Gastrocnemius medialis (tissue), 4 donors: Measurements from ENCODE around the gene C10orf71. TPM values are rescaled to one million over a fixed set of nuclear protein-coding genes. Genes with fewer than 3 reads are reported as not detected.

Experiments
- ATAC-seq, 2 donors: fragments of 150-250 bp; one replicate each; pipeline ENCODE4 v1.9.1; 2016
- DNase-seq, 2 donors: peaks; one replicate each; pipeline ENCODE4 v3.0.0-alpha.2; 2019
- H3K27ac ChIP-seq, 4 donors: fragments of 200-600 bp; sonication (generic); 1 replicate in 1 of 4; 2 replicates in 3 of 4; pipeline ENCODE4 v1.5.1; 2016 to 2018; ENCODE audit warnings: mild to moderate bottlenecking in 2 of 4, moderate library complexity in 1 of 4
- H3K27me3 ChIP-seq, 3 donors: fragments of 200-600 bp; sonication (generic) in 2 of 3; 1 replicate in 1 of 3; 2 replicates in 2 of 3; pipeline versions ENCODE4 v1.5.1 to v1.6.0; 2016 to 2019; ENCODE audit warnings: mild to moderate bottlenecking in 1 of 3, moderate library complexity in 1 of 3
- H3K36me3 ChIP-seq, 2 donors: fragments of 200-600 bp; sonication (generic) in 1 of 2; one replicate each; pipeline ENCODE4 v1.5.1; 2017 to 2018
- H3K4me1 ChIP-seq, 2 donors: fragments of 200-600 bp; sonication (generic) in 1 of 2; one replicate each; pipeline ENCODE4 v1.5.1; 2016 to 2017; ENCODE audit warnings: mild to moderate bottlenecking in 2 of 2
- H3K4me3 ChIP-seq, 4 donors: fragments of 200-600 bp; sonication (generic) in 3 of 4; 1 replicate in 1 of 4; 2 replicates in 3 of 4; pipeline ENCODE4 v1.5.1; 2016 to 2019; ENCODE audit warnings: mild to moderate bottlenecking in 2 of 4
- H3K9me3 ChIP-seq, 3 donors: fragments of 200-600 bp; sonication (generic) in 2 of 3; 1 replicate in 1 of 3; 2 replicates in 2 of 3; pipeline ENCODE4 v1.5.1; 2016 to 2019
- POLR2A ChIP-seq, 2 donors: fragments of 450-650 bp; IDR thresholded peaks; one replicate each; pipeline ENCODE4 v1.6.1; 2017; ENCODE audit warnings: antibody characterized with exemption in 2 of 2, mild to moderate bottlenecking in 2 of 2, moderate library complexity in 2 of 2
- in situ Hi-C, 4 donors: fragments of 200-750 bp; cut with MboI; loops; one replicate each; pipeline versions ENCODE4 v1.15.0 to v1.8.0; 2017; ENCODE audit warnings: low sequenced_read_pairs in 4 of 4
- intact Hi-C: fragments of 100-400 bp; cut with DNase I; formaldehyde crosslinking; loops from one replicate; pipeline ENCODE4 v1.15.1; 2023; ENCODE audit warnings: low total_unique reads
- total RNA-seq, 4 donors: library from RNA; depleted of rRNA; stranded (reverse); fragments of >200 nt; gene quantifications; one replicate each; pipeline versions ENCODE4 v1.1.0 to v1.2.3, GENCODE V29; 2016
- TF ChIP-seq, protein P1 (sequence below), 5 experiments: fragments of 450-650 bp in 3 of 5; fragments of 200-600 bp in 2 of 5; sonication (generic) in 2 of 5; IDR thresholded peaks in 4 of 5; conservative IDR thresholded peaks in 1 of 5; 1 replicate in 4 of 5; 2 replicates in 1 of 5; pipeline ENCODE4 v1.5.1; 2016 to 2019; ENCODE audit warnings: antibody characterized with exemption in 5 of 5, mild to moderate bottlenecking in 3 of 5, moderate library complexity in 3 of 5

Gene C10orf71
- total RNA-seq, 4 donors from 2014 or later, result 26.5 to 208 (median 69.6) TPM

DNA sequence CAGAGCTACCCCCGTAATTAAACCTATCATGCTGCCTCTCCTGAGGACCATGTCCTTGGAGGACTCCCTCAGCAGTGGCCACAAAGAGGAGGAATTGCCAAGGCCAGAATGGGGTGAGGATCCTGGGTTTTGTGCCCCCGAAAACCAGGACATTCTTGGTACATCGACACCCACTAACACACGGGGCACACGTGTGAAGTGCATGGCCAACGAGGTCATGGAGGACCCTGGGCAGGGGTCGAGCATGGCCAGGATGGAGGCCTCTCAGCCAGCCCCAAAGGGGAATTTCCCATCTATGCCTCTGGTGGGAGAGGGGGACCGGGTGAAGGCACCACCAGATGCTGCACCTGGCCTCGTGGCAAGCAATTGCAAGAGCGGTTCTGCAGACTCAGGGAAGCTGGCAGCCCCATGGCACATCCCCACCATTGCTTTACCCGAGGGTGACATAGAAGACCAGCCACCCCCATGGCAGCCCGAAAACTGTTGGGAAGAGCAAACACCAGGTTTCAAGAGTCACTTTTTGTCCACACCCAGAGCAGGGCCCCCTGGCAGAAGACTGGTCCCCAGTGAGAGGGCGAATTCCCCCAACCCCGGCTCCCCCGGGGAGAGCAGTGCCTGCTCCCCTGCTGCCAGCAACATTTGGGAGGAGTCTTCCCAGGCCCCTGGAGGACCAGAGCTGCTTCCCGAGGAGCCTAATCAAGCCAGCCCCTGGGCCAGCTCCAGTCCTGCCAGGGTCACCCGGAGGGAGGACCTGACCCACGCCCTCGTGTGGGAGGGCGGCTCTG lies 26.4 kb downstream of the C10orf71 start:
- Histone ChIP-seq H3K36me3 (peaks cover 0 to 41% of the 10 kb centered on the region in 2 donors), H3K27ac (peak overlapping the region in 1 of 4 donors; percentile 47), H3K9me3 (no peaks in the 10 kb centered on the region), H3K4me1 (peaks cover 7 to 10% of the 10 kb centered on the region in 2 donors), H3K4me3 (no peak overlapping the region), H3K27me3 (no peaks in the 10 kb centered on the region)
- ATAC-seq, result no peak
- no peak for TF ChIP-seq POLR2A (IDR thresholded peaks at IDR 0.05)
- TF ChIP-seq, protein P1, sequence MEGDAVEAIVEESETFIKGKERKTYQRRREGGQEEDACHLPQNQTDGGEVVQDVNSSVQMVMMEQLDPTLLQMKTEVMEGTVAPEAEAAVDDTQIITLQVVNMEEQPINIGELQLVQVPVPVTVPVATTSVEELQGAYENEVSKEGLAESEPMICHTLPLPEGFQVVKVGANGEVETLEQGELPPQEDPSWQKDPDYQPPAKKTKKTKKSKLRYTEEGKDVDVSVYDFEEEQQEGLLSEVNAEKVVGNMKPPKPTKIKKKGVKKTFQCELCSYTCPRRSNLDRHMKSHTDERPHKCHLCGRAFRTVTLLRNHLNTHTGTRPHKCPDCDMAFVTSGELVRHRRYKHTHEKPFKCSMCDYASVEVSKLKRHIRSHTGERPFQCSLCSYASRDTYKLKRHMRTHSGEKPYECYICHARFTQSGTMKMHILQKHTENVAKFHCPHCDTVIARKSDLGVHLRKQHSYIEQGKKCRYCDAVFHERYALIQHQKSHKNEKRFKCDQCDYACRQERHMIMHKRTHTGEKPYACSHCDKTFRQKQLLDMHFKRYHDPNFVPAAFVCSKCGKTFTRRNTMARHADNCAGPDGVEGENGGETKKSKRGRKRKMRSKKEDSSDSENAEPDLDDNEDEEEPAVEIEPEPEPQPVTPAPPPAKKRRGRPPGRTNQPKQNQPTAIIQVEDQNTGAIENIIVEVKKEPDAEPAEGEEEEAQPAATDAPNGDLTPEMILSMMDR (IDR thresholded peaks at IDR 0.05 in 4 of 5, conservative IDR thresholded peaks at IDR 0.05 in 1 of 5), result no peak
- intact Hi-C loops (no loop called here), in situ Hi-C loops (no loop called here)
- no peak for DNase-seq

DNA sequence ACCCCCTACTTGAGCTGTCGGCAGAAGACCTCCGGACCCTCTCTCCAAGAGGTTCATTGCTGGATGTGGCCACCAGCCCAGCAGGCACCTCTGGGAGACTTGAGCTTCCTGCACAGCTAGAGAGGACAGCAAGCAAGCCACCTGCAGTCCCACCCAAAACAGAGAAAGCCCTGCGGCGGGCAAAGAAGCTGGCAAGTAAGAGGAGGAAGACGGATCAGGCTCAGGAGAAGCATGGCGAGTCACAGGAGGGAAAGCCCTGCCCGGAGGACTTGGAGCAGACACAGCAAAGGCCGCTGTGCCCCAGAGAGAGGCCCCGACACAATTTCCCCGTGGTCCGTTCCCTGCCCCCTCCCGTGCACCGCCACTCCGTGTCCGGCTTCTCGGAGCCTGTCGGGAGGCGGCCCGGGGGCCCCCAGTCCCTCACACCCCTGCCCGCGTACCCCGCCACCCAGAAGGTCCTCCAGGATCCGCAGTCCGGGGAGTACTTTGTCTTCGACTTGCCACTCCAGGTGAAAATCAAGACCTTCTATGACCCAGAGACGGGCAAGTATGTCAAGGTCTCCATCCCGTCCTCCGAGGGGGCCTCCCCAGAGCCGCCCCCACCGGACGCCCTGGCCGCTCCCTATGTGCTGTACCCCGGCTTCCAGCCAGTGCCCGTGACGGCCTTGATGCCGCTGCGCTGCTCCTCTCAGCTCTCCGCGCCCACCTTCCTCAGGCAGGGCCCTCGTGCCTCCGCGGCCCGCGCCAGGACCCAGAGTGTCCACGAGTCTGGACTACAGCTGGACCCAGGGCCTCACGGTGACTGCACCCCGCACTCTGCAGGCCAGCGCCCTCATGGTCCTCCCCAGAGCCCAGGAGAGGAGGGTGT lies 27.2 kb downstream of the C10orf71 start:
- TF ChIP-seq POLR2A (IDR thresholded peaks at IDR 0.05), result no peak
- TF ChIP-seq, protein P1 (IDR thresholded peaks at IDR 0.05 in 4 of 5, conservative IDR thresholded peaks at IDR 0.05 in 1 of 5), result no peak
- ATAC-seq (no peak), DNase-seq (no peak)
- in situ Hi-C loops (no loop called here), intact Hi-C loops (no loop called here)
- peaks cover 0 to 32% of the 10 kb centered on the region in 2 donors for H3K36me3 ChIP-seq
- H3K27me3 ChIP-seq, result no peaks in the 10 kb centered on the region
- peaks cover 7 to 9% of the 10 kb centered on the region in 2 donors for H3K4me1 ChIP-seq
- H3K4me3 ChIP-seq, result no peak overlapping the region
- peak overlapping the region in 2 of 4 donors; percentile 40 to 47 for H3K27ac ChIP-seq
- no peaks in the 10 kb centered on the region for H3K9me3 ChIP-seq

DNA sequence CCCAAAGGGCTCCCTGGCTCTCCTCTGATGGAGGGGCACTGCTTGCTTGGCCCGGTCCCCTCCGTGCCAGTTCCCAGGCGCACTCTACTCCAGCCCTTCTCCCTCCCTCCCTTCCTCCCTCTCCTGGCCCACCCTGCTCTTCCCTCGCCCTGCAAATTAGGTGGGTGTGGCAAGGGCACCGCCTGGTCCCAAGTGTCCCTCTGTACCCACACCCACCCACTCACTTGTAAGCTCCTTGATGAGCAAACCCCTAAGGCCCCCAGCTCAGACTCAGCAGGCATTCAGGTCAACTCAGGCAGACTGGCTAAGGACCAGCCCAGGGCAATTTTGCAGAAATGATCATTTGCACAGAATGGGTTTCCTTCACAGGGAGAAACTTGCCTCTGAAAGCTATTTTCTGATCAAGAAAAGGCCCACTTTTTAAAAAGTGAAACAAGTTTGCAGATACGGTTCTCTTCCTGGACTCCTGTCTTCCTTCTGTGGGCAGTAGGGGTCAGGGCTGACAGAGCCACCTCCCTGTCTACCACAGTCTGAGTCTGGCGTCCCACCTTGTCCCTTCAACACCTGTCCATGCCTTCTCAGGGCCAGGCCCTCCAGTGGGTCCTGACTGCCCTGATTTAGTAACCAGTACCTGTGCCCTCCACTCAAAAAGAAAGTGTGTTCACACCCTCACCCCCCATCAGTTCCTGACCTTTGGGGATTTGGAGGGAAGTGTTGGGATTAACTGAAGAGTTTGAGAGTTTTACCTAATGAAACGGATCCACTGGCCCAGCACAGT lies 28.3 kb downstream of the C10orf71 start:
- no peaks in the 10 kb centered on the region for H3K27me3 ChIP-seq
- no peak for ATAC-seq
- H3K4me3 ChIP-seq, result no peak overlapping the region
- H3K36me3 ChIP-seq, result peaks cover 0 to 29% of the 10 kb centered on the region in 2 donors
- H3K27ac ChIP-seq, result peak overlapping the region in 2 of 4 donors; percentile 39 to 48
- peaks cover 7 to 9% of the 10 kb centered on the region in 2 donors for H3K4me1 ChIP-seq
- TF ChIP-seq POLR2A (IDR thresholded peaks at IDR 0.05), result no peak
- TF ChIP-seq, protein P1 (IDR thresholded peaks at IDR 0.05 in 4 of 5, conservative IDR thresholded peaks at IDR 0.05 in 1 of 5), result no peak
- intact Hi-C loops, result no loop called here
- no peaks in the 10 kb centered on the region for H3K9me3 ChIP-seq
- in situ Hi-C loops, result no loop called here
- no peak for DNase-seq

DNA sequence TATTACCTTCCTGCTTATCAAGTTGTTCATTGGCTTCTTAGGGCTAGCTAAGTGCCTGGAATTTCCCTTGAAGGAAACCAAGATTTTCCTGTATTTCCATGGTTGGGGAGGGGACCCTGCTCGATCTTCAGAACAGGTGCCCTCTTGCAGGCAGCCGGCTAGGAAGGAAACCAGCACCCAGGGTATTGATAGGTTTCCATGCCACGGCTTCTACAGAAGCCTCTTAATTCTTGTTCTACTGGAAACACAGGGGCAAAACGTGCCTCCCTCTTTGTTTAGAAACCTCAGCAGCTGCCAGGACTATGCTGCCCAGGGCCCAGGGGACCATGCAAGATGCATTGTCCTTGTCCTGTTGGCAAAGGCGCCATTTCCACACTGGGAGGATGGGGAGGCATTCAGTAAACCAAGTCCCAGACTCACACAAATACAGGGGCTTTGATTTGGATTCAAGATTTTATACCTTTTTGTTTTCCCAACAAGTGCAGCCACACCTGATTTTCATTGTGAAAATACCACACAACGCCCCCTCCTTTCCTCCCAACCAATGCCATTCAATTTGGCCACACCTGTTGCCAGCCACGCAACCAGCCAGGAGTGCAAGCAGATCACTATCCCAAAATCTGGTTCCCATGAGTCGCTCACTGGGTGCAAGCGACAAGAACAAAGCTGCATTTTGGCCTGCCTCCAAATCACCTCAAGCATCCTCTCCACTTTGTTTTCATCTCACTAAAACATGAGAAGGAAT lies 29.6 kb downstream of the C10orf71 start:
- no peak for TF ChIP-seq POLR2A (IDR thresholded peaks at IDR 0.05)
- TF ChIP-seq, protein P1 (IDR thresholded peaks at IDR 0.05 in 4 of 5, conservative IDR thresholded peaks at IDR 0.05 in 1 of 5), result no peak
- H3K36me3 ChIP-seq, result peaks cover 0 to 29% of the 10 kb centered on the region in 2 donors
- no peak for ATAC-seq
- intact Hi-C loops, result no loop called here
- H3K27me3 ChIP-seq, result no peaks in the 10 kb centered on the region
- no peaks in the 10 kb centered on the region for H3K4me1 ChIP-seq
- no peak overlapping the region for H3K4me3 ChIP-seq
- in situ Hi-C loops, result no loop called here
- no peaks in the 10 kb centered on the region for H3K9me3 ChIP-seq
- no peak for DNase-seq
- peak overlapping the region in 2 of 4 donors; percentile 39 to 48 for H3K27ac ChIP-seq
